ENCODE results near the gene TWF2.

The TWF2 gene

GRCh38 chr3:52210550-52211046 lies 28.4 kb downstream of the TWF2 start:
- FAIRE-seq = no peak
- no peak for DNase-seq (ENCODE audit: extremely low spot score, insufficient read length, low read depth)

- no peak for FAIRE-seq
These were observed 28.9 kb downstream of the TWF2 start for GRCh38 chr3:52210037-52210436.

GRCh38 chr3:52208556-52208955 lies 30.4 kb downstream of the TWF2 start:
- DNase-seq (ENCODE audit: extremely low spot score, insufficient read length, low read depth) (no peak), FAIRE-seq (no peak)

More at GRCh38 chr3:52210037-52210436, 28.9 kb downstream of the TWF2 start:
- DNase-seq (ENCODE audit: extremely low spot score, insufficient read length, low read depth) = no peak

- DNase-seq (ENCODE audit: extremely low spot score, insufficient read length, low read depth) (no peak), FAIRE-seq (no peak)
These were observed 33.1 kb downstream of the TWF2 start for GRCh38 chr3:52205727-52206372.

- DNase-seq (ENCODE audit: extremely low spot score, insufficient read length, low read depth) (no peak), FAIRE-seq (no peak)
These were observed 34.5 kb downstream of the TWF2 start for GRCh38 chr3:52204337-52205073.

- DNase-seq (ENCODE audit: extremely low spot score, insufficient read length, low read depth) (no peak), FAIRE-seq (no peak)
These were observed 35.3 kb downstream of the TWF2 start for GRCh38 chr3:52203701-52204100.

GRCh38 chr3:52202384-52203077 lies 36.4 kb downstream of the TWF2 start:
- DNase-seq (ENCODE audit: extremely low spot score, insufficient read length, low read depth) (no peak), FAIRE-seq (peak; percentile 45)

GRCh38 chr3:52200981-52201679 lies 37.8 kb downstream of the TWF2 start:
- no peak for FAIRE-seq

GRCh38 chr3:52198643-52199608 lies 40.0 kb downstream of the TWF2 start:
- FAIRE-seq (peak; percentile 29), DNase-seq (ENCODE audit: extremely low spot score, insufficient read length, low read depth) (no peak)

More at GRCh38 chr3:52200981-52201679, 37.8 kb downstream of the TWF2 start:
- no peak for DNase-seq (ENCODE audit: extremely low spot score, insufficient read length, low read depth)

GRCh38 chr3:52197842-52198625 lies 40.9 kb downstream of the TWF2 start, which contains the start of gene ALAS1:
Gene ALAS1, plus strand, starts transcription at chr3:52198160. Its CDS starts 1,082 bp downstream, at chr3:52199242.
- peak; percentile 97 for FAIRE-seq
- DNase-seq (ENCODE audit: extremely low spot score, insufficient read length, low read depth) = peak; percentile 100

GRCh38 chr3:52197499-52197841 lies 41.5 kb downstream of the TWF2 start:
- DNase-seq (ENCODE audit: extremely low spot score, insufficient read length, low read depth) (no peak), FAIRE-seq (no peak)

- FAIRE-seq = no peak
- no peak for DNase-seq (ENCODE audit: extremely low spot score, insufficient read length, low read depth)
These were observed 42.0 kb downstream of the TWF2 start for GRCh38 chr3:52196977-52197376.

GRCh38 chr3:52195823-52196331 lies 43.1 kb downstream of the TWF2 start:
- FAIRE-seq = no peak
- DNase-seq (ENCODE audit: extremely low spot score, insufficient read length, low read depth) = no peak

GRCh38 chr3:52195291-52195597 lies 43.7 kb downstream of the TWF2 start:
- FAIRE-seq (no peak), DNase-seq (ENCODE audit: extremely low spot score, insufficient read length, low read depth) (no peak)

- no peak for FAIRE-seq
- DNase-seq (ENCODE audit: extremely low spot score, insufficient read length, low read depth) = no peak
These were observed 44.3 kb downstream of the TWF2 start for GRCh38 chr3:52194485-52195290.

- no peak for FAIRE-seq
- DNase-seq (ENCODE audit: extremely low spot score, insufficient read length, low read depth) = no peak
These were observed 45.9 kb downstream of the TWF2 start for GRCh38 chr3:52193065-52193464.

- DNase-seq (ENCODE audit: extremely low spot score, insufficient read length, low read depth) (no peak), FAIRE-seq (no peak)
These were observed 47.3 kb downstream of the TWF2 start for GRCh38 chr3:52191663-52192062.

Measured in GM18507 (cell line).